K562 (cell line): ENCODE data around the gene SEC61A2.

Experiments used
- CREB1 ChIP-seq, 2 experiments: sonication (generic) in 1 of 2; formaldehyde crosslinking in 1 of 2; IDR thresholded peaks; 2 replicates each; pipeline versions ENCODE4 v1.6.1 to v1.8.0; 2012 to 2022; ENCODE audit warnings: inconsistent platforms in 1 of 2, mild to moderate bottlenecking in 1 of 2, missing genetic modification reagents in 1 of 2, moderate library complexity in 1 of 2
- FOXA3 ChIP-seq, 2 experiments: fragments of 450-650 bp in 1 of 2; sonication (generic) in 1 of 2; formaldehyde crosslinking; IDR thresholded peaks in 1 of 2; conservative IDR thresholded peaks in 1 of 2; 2 replicates each; pipeline versions ENCODE4 v1.4.0 to v1.8.0; 2020 to 2022; ENCODE audit warnings: mild to moderate bottlenecking in 2 of 2, missing genetic modification reagents in 1 of 2
- NFYB ChIP-seq: IDR thresholded peaks from 2 replicates; pipeline ENCODE4 v1.6.1; 2011; ENCODE audit warnings: mild to moderate bottlenecking, moderate library complexity; ENCODE audit not compliant: insufficient read length; ENCODE audit errors: extremely low read depth
- POLR2A ChIP-seq: fragments of 450-650 bp; conservative IDR thresholded peaks from 2 replicates; pipeline ENCODE4 v1.6.1; 2016
- STAG1 ChIP-seq: sonication (generic); formaldehyde crosslinking; IDR thresholded peaks from 2 replicates; pipeline ENCODE4 v1.5.0; 2020; ENCODE audit warnings: missing genetic modification reagents, borderline replicate concordance
- ZNF311 ChIP-seq: fragments of 250-450 bp; sonication (Bioruptor Pico); IDR thresholded peaks from 2 replicates; pipeline ENCODE4 v1.4.0; 2020; ENCODE audit warnings: mild to moderate bottlenecking, moderate library complexity
- TF ChIP-seq, protein P1 (sequence below): fragments of 450-650 bp; formaldehyde crosslinking; IDR thresholded peaks from 2 replicates; pipeline ENCODE4 v1.4.0; 2022; ENCODE audit warnings: missing genetic modification characterization
- TF ChIP-seq, protein P2 (sequence below): conservative IDR thresholded peaks from 2 replicates; pipeline ENCODE4 v1.6.1; 2011; ENCODE audit warnings: low read depth, mild to moderate bottlenecking, low read length; ENCODE audit not compliant: control insufficient read depth
- TF ChIP-seq, protein P3 (sequence below), 2 experiments: fragments of 450-650 bp in 1 of 2; sonication (generic) in 1 of 2; formaldehyde crosslinking in 1 of 2; IDR thresholded peaks in 1 of 2; conservative IDR thresholded peaks in 1 of 2; 2 replicates each; pipeline versions ENCODE4 v1.6.1 to v1.8.1; 2016 to 2023; ENCODE audit warnings: mild to moderate bottlenecking in 2 of 2, moderate library complexity in 2 of 2, inconsistent platforms in 1 of 2, missing genetic modification reagents in 1 of 2
- TF ChIP-seq, protein P4 (sequence below), 2 experiments: fragments of 450-650 bp; formaldehyde crosslinking in 1 of 2; IDR thresholded peaks; 2 replicates each; pipeline versions ENCODE4 v1.4.0 to v1.6.1; 2014 to 2020; ENCODE audit warnings: mild to moderate bottlenecking in 2 of 2, borderline replicate concordance in 1 of 2, low read depth in 1 of 2
- TF ChIP-seq, protein P5 (sequence below): sonication (generic); formaldehyde crosslinking; IDR thresholded peaks from 2 replicates; pipeline ENCODE4 v1.8.0; 2022; ENCODE audit warnings: missing genetic modification reagents, mild to moderate bottlenecking, borderline replicate concordance

DNA sequence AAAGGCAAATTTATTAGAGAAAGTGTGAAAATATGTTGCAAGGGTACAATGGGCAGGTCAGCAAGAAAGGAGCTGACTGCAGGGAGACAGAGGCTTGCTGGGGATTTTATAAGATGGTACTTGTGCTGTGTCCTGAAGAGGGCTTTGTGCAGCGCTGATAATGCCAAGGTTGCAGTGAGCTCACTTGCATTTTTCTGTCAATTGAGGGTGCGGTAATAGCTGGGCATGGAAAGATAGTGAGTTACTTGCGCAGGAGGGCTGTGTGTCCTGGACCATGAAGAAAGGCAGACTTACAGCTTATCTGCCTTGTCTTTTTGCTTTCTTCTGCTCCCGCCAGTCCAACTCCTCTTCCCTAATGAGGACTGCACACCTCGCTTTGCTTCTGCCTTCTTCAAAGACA, 79.0 kb downstream of the SEC61A2 start:
- TF ChIP-seq POLR2A (no peak), STAG1 (CRISPR knock-in tag) (no peak), ZNF311 (CRISPR knock-in tag) (no peak), FOXA3 (CRISPR knock-in tag; conservative IDR thresholded peaks at IDR 0.05 in 1 of 2, IDR thresholded peaks at IDR 0.05 in 1 of 2) (no peak), CREB1 (IDR thresholded peaks at IDR 0.05) (no peak), CREB1 (CRISPR knock-in tag; IDR thresholded peaks at IDR 0.05) (no peak), NFYB (no peak)
- TF ChIP-seq, protein P1, sequence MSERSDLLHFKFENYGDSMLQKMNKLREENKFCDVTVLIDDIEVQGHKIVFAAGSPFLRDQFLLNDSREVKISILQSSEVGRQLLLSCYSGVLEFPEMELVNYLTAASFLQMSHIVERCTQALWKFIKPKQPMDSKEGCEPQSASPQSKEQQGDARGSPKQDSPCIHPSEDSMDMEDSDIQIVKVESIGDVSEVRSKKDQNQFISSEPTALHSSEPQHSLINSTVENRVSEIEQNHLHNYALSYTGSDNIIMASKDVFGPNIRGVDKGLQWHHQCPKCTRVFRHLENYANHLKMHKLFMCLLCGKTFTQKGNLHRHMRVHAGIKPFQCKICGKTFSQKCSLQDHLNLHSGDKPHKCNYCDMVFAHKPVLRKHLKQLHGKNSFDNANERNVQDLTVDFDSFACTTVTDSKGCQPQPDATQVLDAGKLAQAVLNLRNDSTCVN (CRISPR knock-in tag): no peak
- TF ChIP-seq, protein P2, sequence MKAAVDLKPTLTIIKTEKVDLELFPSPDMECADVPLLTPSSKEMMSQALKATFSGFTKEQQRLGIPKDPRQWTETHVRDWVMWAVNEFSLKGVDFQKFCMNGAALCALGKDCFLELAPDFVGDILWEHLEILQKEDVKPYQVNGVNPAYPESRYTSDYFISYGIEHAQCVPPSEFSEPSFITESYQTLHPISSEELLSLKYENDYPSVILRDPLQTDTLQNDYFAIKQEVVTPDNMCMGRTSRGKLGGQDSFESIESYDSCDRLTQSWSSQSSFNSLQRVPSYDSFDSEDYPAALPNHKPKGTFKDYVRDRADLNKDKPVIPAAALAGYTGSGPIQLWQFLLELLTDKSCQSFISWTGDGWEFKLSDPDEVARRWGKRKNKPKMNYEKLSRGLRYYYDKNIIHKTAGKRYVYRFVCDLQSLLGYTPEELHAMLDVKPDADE: no peak
- TF ChIP-seq, protein P3, sequence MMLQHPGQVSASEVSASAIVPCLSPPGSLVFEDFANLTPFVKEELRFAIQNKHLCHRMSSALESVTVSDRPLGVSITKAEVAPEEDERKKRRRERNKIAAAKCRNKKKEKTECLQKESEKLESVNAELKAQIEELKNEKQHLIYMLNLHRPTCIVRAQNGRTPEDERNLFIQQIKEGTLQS (IDR thresholded peaks at IDR 0.05): no peak
- TF ChIP-seq, protein P3 (CRISPR knock-in tag; conservative IDR thresholded peaks at IDR 0.05): no peak
- TF ChIP-seq, protein P4, sequence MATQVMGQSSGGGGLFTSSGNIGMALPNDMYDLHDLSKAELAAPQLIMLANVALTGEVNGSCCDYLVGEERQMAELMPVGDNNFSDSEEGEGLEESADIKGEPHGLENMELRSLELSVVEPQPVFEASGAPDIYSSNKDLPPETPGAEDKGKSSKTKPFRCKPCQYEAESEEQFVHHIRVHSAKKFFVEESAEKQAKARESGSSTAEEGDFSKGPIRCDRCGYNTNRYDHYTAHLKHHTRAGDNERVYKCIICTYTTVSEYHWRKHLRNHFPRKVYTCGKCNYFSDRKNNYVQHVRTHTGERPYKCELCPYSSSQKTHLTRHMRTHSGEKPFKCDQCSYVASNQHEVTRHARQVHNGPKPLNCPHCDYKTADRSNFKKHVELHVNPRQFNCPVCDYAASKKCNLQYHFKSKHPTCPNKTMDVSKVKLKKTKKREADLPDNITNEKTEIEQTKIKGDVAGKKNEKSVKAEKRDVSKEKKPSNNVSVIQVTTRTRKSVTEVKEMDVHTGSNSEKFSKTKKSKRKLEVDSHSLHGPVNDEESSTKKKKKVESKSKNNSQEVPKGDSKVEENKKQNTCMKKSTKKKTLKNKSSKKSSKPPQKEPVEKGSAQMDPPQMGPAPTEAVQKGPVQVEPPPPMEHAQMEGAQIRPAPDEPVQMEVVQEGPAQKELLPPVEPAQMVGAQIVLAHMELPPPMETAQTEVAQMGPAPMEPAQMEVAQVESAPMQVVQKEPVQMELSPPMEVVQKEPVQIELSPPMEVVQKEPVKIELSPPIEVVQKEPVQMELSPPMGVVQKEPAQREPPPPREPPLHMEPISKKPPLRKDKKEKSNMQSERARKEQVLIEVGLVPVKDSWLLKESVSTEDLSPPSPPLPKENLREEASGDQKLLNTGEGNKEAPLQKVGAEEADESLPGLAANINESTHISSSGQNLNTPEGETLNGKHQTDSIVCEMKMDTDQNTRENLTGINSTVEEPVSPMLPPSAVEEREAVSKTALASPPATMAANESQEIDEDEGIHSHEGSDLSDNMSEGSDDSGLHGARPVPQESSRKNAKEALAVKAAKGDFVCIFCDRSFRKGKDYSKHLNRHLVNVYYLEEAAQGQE (IDR thresholded peaks at IDR 0.05; ENCODE audit: borderline replicate concordance): no peak
- TF ChIP-seq, protein P4 (CRISPR knock-in tag; IDR thresholded peaks at IDR 0.05; ENCODE audit: low read depth): no peak
- TF ChIP-seq, protein P5, sequence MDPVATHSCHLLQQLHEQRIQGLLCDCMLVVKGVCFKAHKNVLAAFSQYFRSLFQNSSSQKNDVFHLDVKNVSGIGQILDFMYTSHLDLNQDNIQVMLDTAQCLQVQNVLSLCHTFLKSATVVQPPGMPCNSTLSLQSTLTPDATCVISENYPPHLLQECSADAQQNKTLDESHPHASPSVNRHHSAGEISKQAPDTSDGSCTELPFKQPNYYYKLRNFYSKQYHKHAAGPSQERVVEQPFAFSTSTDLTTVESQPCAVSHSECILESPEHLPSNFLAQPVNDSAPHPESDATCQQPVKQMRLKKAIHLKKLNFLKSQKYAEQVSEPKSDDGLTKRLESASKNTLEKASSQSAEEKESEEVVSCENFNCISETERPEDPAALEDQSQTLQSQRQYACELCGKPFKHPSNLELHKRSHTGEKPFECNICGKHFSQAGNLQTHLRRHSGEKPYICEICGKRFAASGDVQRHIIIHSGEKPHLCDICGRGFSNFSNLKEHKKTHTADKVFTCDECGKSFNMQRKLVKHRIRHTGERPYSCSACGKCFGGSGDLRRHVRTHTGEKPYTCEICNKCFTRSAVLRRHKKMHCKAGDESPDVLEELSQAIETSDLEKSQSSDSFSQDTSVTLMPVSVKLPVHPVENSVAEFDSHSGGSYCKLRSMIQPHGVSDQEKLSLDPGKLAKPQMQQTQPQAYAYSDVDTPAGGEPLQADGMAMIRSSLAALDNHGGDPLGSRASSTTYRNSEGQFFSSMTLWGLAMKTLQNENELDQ (CRISPR knock-in tag): no peak
